Measurements from ENCODE around the gene B4GALT7.

B4GALT7 gene

GRCh38 chr5:177592905-177593304 lies 7.0 kb upstream of the B4GALT7 start:
- DNase-seq (ENCODE audit: low read depth in 2 of 2, low spot score in 1 of 2): no peak

- no peak for DNase-seq (ENCODE audit: low read depth in 2 of 2, low spot score in 1 of 2)
Measured at GRCh38 chr5:177593511-177593910, 6.4 kb upstream of the B4GALT7 start.

- no peak for DNase-seq (ENCODE audit: low read depth in 2 of 2, low spot score in 1 of 2)
Measured at GRCh38 chr5:177594071-177594470, 5.9 kb upstream of the B4GALT7 start.

- no peak for DNase-seq (ENCODE audit: low read depth in 2 of 2, low spot score in 1 of 2)
Measured at GRCh38 chr5:177595026-177595585, 4.8 kb upstream of the B4GALT7 start.

- DNase-seq (ENCODE audit: low read depth in 2 of 2, low spot score in 1 of 2): no peak
Measured at GRCh38 chr5:177595991-177596774, 3.7 kb upstream of the B4GALT7 start.

- DNase-seq (ENCODE audit: low read depth in 2 of 2, low spot score in 1 of 2): no peak
Measured at GRCh38 chr5:177596775-177597238, 3.1 kb upstream of the B4GALT7 start.

- DNase-seq (ENCODE audit: low read depth in 2 of 2, low spot score in 1 of 2): no peak
Measured at GRCh38 chr5:177598477-177598876, 1.5 kb upstream of the B4GALT7 start.

GRCh38 chr5:177600508-177601018 lies 631 bp downstream of the B4GALT7 start:
- DNase-seq (ENCODE audit: low read depth in 2 of 2, low spot score in 1 of 2): no peak

GRCh38 chr5:177601126-177601525 lies 1.2 kb downstream of the B4GALT7 start:
- no peak for DNase-seq (ENCODE audit: low read depth in 2 of 2, low spot score in 1 of 2)

- no peak for DNase-seq (ENCODE audit: low read depth in 2 of 2, low spot score in 1 of 2)
Measured at GRCh38 chr5:177601577-177602457, 1.9 kb downstream of the B4GALT7 start.

- DNase-seq (ENCODE audit: low read depth in 2 of 2, low spot score in 1 of 2): no peak
Measured at GRCh38 chr5:177602458-177602830, 2.5 kb downstream of the B4GALT7 start.

- DNase-seq (ENCODE audit: low read depth in 2 of 2, low spot score in 1 of 2): no peak
Measured at GRCh38 chr5:177603631-177604030, 3.7 kb downstream of the B4GALT7 start.

GRCh38 chr5:177604116-177604521 lies 4.2 kb downstream of the B4GALT7 start:
- DNase-seq (ENCODE audit: low read depth in 2 of 2, low spot score in 1 of 2): no peak

GRCh38 chr5:177604656-177605055 lies 4.7 kb downstream of the B4GALT7 start:
- DNase-seq (ENCODE audit: low read depth in 2 of 2, low spot score in 1 of 2): no peak

- DNase-seq (ENCODE audit: low read depth in 2 of 2, low spot score in 1 of 2): no peak
Measured at GRCh38 chr5:177605078-177605477, 5.1 kb downstream of the B4GALT7 start.

- no peak for DNase-seq (ENCODE audit: low read depth in 2 of 2, low spot score in 1 of 2)
Measured at GRCh38 chr5:177605667-177606066, 5.7 kb downstream of the B4GALT7 start.

- no peak for DNase-seq (ENCODE audit: low read depth in 2 of 2, low spot score in 1 of 2)
Measured at GRCh38 chr5:177606071-177607051, 6.4 kb downstream of the B4GALT7 start.

GRCh38 chr5:177607115-177607451 lies 7.2 kb downstream of the B4GALT7 start:
- no peak for DNase-seq (ENCODE audit: low read depth in 2 of 2, low spot score in 1 of 2)

GRCh38 chr5:177607452-177608192 lies 7.7 kb downstream of the B4GALT7 start:
- DNase-seq (ENCODE audit: low read depth in 2 of 2, low spot score in 1 of 2): peak in 1 of 2 donors; percentile 31

Measured in stimulated activated CD8-positive, alpha-beta memory T cell treated with anti-CD3 and anti-CD28 coated beads, Interleukin-4, amount 100 ng/mL, for 1 hour (primary cell).